Measurements from ENCODE around the gene ZDHHC14. TPM values are rescaled to one million over a fixed set of nuclear protein-coding genes. Genes with fewer than 3 reads are reported as not detected.

The ZDHHC14 gene
- total and polyA plus RNA-seq, 2 of the 8 experiments (the other 6 are each of a cell fraction or from before 2014, with no cell fraction given), result 2.9 to 5.3 TPM

DNA sequence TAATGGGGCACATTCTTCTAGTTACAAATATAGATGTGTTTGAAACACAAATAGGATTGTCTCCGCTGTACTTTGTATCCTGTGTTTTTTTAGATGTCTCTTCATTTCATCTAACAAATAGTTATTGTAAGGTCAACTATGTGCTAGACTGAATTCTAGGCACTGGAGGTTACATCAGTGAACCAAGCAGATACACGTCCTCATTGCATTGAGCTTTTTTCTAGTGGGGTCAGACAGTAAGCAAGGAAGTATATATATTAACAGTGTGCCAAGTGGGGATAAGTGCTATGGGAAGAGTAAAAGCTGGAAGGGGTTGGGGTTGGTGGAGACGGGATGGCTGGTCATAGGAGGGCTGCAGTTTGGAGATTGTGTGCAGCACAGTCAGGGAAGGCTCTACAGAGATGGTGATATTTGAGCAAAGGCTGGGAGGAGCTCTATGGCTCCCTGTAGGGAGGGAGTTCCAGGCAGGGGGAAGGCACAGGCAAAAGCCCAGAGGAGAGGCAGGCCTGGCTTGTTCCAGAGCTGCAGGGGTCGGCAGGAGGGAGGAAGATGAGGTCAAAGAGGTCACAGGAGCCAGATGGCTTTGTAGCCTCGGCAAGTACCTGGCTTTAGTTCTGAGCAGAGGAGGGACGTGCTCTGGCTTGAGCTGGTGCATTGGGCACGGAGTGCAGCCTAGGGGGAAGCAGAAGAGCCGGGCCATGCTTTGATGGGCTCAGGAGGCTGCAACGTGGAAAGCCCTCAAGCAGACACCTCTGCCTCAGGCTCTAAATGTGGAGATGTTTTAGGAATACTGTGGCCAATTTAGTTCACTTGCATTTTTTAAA, 152.3 kb downstream of the ZDHHC14 start:
- H3K4me1 ChIP-seq (replicated peaks in 1 of 4; ENCODE audit: control insufficient read depth in 3 of 4, insufficient read depth in 4 of 4, low read length in 3 of 4), result peaks cover 11 to 31% (median 23%) of the 10 kb centered on the region in 4 experiments
- H3K36me3 ChIP-seq (ENCODE audit: control insufficient read depth in 2 of 4, insufficient read depth in 4 of 4, low read length in 3 of 4), result no peaks in the 10 kb centered on the region
- peak overlapping the region; percentile 4 to 32; a peak in 2 of 4 replicates for H3K4me2 ChIP-seq (ENCODE audit: insufficient read depth in 1 of 2, low read depth in 2 of 2, low read length in 2 of 2)
- WGBS, 2 experiments (ENCODE audit: extremely low coverage in 1 of 2, insufficient coverage in 1 of 2, insufficient read length in 1 of 2, insufficient replicate concordance in 2 of 2, low coverage in 1 of 2, low lambda C conversion rate in 2 of 2, missing lambda C conversion rate in 1 of 2), result 40% methylated on average over 9 of the region's 9 CpGs; no CpG with 5 or more reads in 1 of the 2 experiments
- peak overlapping the region; percentile 54; the same call in 1 of the 2 replicates for H2BK5ac ChIP-seq (ENCODE audit: low read depth, low read length)
- H2BK120ac ChIP-seq (replicated peaks; ENCODE audit: low read depth, low read length), result no peak overlapping the region
- no peak overlapping the region for H3K18ac ChIP-seq (ENCODE audit: extremely low read depth, low read length)
- no peak overlapping the region for H2AFZ ChIP-seq (ENCODE audit: low read length)
- no peak overlapping the region for H3K9ac ChIP-seq (replicated peaks in 1 of 4; ENCODE audit: extremely low read depth in 1 of 4, low read depth in 3 of 4, low read length in 3 of 4)
- no peak overlapping the region for H3K14ac ChIP-seq (ENCODE audit: insufficient read length)
- peak in 1 of 2 experiments; percentile 63 for DNase-seq (ENCODE audit: low read depth in 1 of 2, low spot score in 2 of 2)
- no peaks in the 10 kb centered on the region for H3K23me2 ChIP-seq (ENCODE audit: low read depth, low read length)
- H3K79me2 ChIP-seq (ENCODE audit: control insufficient read depth in 1 of 2, insufficient read depth in 2 of 2, low read length in 2 of 2), result no peaks in the 10 kb centered on the region
- H2AK5ac ChIP-seq (ENCODE audit: low read depth, low read length), result no peak overlapping the region
- H3K4me3 ChIP-seq (ENCODE audit: extremely low read depth in 1 of 4, insufficient read depth in 2 of 4, low read depth in 3 of 4, low read length in 4 of 4), result no peak overlapping the region; a peak in 1 of 8 replicates
- POLR2A ChIA-PET (ENCODE audit: partially characterized antibody), result interaction anchor here (0.9 to 1.7 kb wide), 4 partner anchors 9 to 210 kb away, joined by 3 to 7 read pairs (median 4); partner anchors contain the start of gene TMEM242
- no peak overlapping the region for H3K23ac ChIP-seq (ENCODE audit: insufficient read length)
- no peak overlapping the region for H2BK15ac ChIP-seq (ENCODE audit: low read length)
- CTCF ChIA-PET (ENCODE audit: partially characterized antibody), result interaction anchor here (1.0 to 1.3 kb wide), 5 partner anchors 9 to 72 kb away, joined by 3 read pairs; no protein-coding TSS in a partner anchor
- peak overlapping the region; percentile 83 for H2BK20ac ChIP-seq (ENCODE audit: low read length)
- H3K79me1 ChIP-seq (ENCODE audit: low read depth, low read length), result no peaks in the 10 kb centered on the region
- H4K5ac ChIP-seq (ENCODE audit: insufficient read length, low read depth, low read length), result no peak overlapping the region
- 0 out of 2 replicates have a peak overlapping the region, but pooled peaks have one; percentile 36 for H3K27ac ChIP-seq (ENCODE audit: low read depth, low read length)
- H3K9me3 ChIP-seq (ENCODE audit: insufficient read depth in 2 of 2, low read depth in 1 of 2, low read length in 1 of 2), result no peaks in the 10 kb centered on the region
- FAIRE-seq, result peak; percentile 36
- H4K91ac ChIP-seq (replicated peaks; ENCODE audit: insufficient read length, low read length), result no peak overlapping the region
- H2BK12ac ChIP-seq (ENCODE audit: low read depth, low read length), result peak overlapping the region; percentile 62; the same call in 1 of the 2 replicates
- no peak overlapping the region for H3K4ac ChIP-seq (replicated peaks; ENCODE audit: insufficient read length, low read depth, low read length)
- no peak overlapping the region for H3K56ac ChIP-seq (replicated peaks; ENCODE audit: insufficient read length, low read depth, low read length)
- 0 out of 7 replicates have a peak, but pooled peaks cover 0 to 2% (median 0%) of the 10 kb centered on the region in 4 experiments for H3K27me3 ChIP-seq (replicated peaks in 1 of 4; ENCODE audit: control insufficient read depth in 3 of 4, extremely low read depth in 1 of 4, insufficient read depth in 3 of 4, low read length in 3 of 4)
- H4K20me1 ChIP-seq (replicated peaks in 1 of 2; ENCODE audit: control insufficient read depth in 1 of 2, insufficient read depth in 2 of 2, low read length in 2 of 2), result no peaks in the 10 kb centered on the region
- H4K8ac ChIP-seq (ENCODE audit: extremely low read depth, insufficient read depth, low read length), result peak overlapping the region; percentile 58; the same call in 1 of the 2 replicates
- TF ChIP-seq BCL11A (IDR thresholded peaks at IDR 0.05; ENCODE audit: low read depth in 2 of 2, low read length in 2 of 2) (no peak), SP1 (IDR thresholded peaks at IDR 0.05; ENCODE audit: low read depth, low read length) (peak; percentile 25; the same call in 1 of the 2 replicates), RFX5 (IDR thresholded peaks at IDR 0.05; ENCODE audit: borderline replicate concordance, low read depth, low read length) (no peak), SAP30 (IDR thresholded peaks at IDR 0.05; ENCODE audit: insufficient read depth, insufficient replicate concordance, low read length) (no peak), SRF (IDR thresholded peaks at IDR 0.05; ENCODE audit: low read depth, low read length) (no peak), POU5F1 (IDR thresholded peaks at IDR 0.05; ENCODE audit: low read depth, low read length) (no peak), CHD2 (IDR thresholded peaks at IDR 0.05; ENCODE audit: low read length) (no peak)
- TF ChIP-seq, protein P1, sequence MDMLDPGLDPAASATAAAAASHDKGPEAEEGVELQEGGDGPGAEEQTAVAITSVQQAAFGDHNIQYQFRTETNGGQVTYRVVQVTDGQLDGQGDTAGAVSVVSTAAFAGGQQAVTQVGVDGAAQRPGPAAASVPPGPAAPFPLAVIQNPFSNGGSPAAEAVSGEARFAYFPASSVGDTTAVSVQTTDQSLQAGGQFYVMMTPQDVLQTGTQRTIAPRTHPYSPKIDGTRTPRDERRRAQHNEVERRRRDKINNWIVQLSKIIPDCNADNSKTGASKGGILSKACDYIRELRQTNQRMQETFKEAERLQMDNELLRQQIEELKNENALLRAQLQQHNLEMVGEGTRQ (IDR thresholded peaks at IDR 0.05; ENCODE audit: low read length), result no peak
- TF ChIP-seq, protein P2, sequence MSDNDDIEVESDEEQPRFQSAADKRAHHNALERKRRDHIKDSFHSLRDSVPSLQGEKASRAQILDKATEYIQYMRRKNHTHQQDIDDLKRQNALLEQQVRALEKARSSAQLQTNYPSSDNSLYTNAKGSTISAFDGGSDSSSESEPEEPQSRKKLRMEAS (IDR thresholded peaks at IDR 0.05), result peak; percentile 42; the same call in 1 of the 2 replicates
